ENCODE measurements around the gene DSCAM. TPM values are rescaled to one million over a fixed set of nuclear protein-coding genes. Genes with fewer than 3 reads are reported as not detected.

Gene DSCAM
- total RNA-seq, 1 experiment from 2014 or later: not detected

DNA sequence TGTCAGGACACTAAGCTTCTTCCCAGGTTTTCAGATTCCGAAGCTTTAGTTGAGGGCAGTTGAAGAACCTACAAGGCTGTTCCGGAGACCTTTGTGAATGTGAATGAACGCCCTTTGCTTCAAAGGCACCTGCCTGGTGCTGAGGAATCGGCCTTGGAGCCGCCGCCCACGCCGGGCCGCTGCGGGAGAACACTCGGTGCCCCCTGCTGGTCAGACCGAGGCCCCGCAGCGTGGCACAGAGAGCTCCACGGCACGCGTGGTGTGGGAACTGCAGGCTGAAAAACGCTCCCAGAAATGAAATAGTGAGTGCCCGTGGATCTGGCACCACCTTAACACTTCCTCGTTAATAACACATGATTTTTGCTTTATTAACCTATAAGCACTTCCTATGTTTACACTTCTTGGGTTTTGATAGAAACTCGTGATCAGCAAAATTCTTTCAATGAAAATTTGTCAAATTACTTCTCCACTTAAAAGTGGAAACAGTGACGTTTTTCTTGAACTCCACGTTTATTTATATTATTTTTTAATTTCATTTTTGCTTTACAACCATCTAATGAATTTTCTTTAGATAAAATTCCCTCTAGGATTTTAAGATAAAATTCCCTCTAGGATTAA, 460.6 kb downstream of the DSCAM start:
- intact Hi-C loops (cut with micrococcal nuclease): no loop called here
- Histone ChIP-seq H3K36me3 (ENCODE audit: control insufficient read depth in 1 of 2, insufficient read depth in 2 of 2, low read length in 2 of 2) (no peaks in the 10 kb centered on the region), H3K9me3 (ENCODE audit: control insufficient read depth in 1 of 2, insufficient read depth in 1 of 2, low read depth in 1 of 2, low read length in 2 of 2) (peaks cover 0 to 37% of the 10 kb centered on the region in 2 experiments; a peak in 2 of 4 replicates), H3K4me3 (replicated peaks in 1 of 2; ENCODE audit: low read depth in 1 of 2, low read length in 2 of 2) (no peak overlapping the region), H3K27ac (ENCODE audit: low read depth, low read length) (no peak overlapping the region), H4K20me1 (ENCODE audit: insufficient read depth) (no peaks in the 10 kb centered on the region), H3K4me2 (ENCODE audit: low read length) (no peak overlapping the region), H3K79me2 (ENCODE audit: insufficient read depth, low read length) (no peaks in the 10 kb centered on the region), H3K9me2 (ENCODE audit: insufficient read depth) (no peaks in the 10 kb centered on the region), H3K9ac (ENCODE audit: low read length) (no peak overlapping the region), H3K27me3 (ENCODE audit: insufficient read depth, low read length) (no peaks in the 10 kb centered on the region), H2AFZ (ENCODE audit: low read depth, low read length, poor library complexity, severe bottlenecking) (no peak overlapping the region), H3K4me1 (ENCODE audit: control insufficient read depth in 1 of 2, insufficient read depth in 2 of 2, low read length in 2 of 2) (no peaks in the 10 kb centered on the region)
- no TSS peak for BruUV-seq (replicated peaks)
- TF ChIP-seq, protein P1, sequence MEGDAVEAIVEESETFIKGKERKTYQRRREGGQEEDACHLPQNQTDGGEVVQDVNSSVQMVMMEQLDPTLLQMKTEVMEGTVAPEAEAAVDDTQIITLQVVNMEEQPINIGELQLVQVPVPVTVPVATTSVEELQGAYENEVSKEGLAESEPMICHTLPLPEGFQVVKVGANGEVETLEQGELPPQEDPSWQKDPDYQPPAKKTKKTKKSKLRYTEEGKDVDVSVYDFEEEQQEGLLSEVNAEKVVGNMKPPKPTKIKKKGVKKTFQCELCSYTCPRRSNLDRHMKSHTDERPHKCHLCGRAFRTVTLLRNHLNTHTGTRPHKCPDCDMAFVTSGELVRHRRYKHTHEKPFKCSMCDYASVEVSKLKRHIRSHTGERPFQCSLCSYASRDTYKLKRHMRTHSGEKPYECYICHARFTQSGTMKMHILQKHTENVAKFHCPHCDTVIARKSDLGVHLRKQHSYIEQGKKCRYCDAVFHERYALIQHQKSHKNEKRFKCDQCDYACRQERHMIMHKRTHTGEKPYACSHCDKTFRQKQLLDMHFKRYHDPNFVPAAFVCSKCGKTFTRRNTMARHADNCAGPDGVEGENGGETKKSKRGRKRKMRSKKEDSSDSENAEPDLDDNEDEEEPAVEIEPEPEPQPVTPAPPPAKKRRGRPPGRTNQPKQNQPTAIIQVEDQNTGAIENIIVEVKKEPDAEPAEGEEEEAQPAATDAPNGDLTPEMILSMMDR (IDR thresholded peaks at IDR 0.05 in 2 of 3, conservative IDR thresholded peaks at IDR 0.05 in 1 of 3; ENCODE audit: borderline replicate concordance in 1 of 3, insufficient read depth in 1 of 3, low read depth in 2 of 3, low read length in 2 of 3): peak in 2 of 3 experiments; percentile 41 to 50; a peak in 4 of 6 replicates
- no peak for TF ChIP-seq YY1 (IDR thresholded peaks at IDR 0.05; ENCODE audit: extremely low read depth, insufficient replicate concordance, low read depth, low read length)
- POLR2A ChIA-PET: no interaction called here
- CTCF ChIA-PET: no interaction called here
- DNase-seq (ENCODE audit: low read depth, low spot score) (no peak), ATAC-seq (no peak)
- RAD21 ChIA-PET (ENCODE audit: low non-redundant PET in 1 of 2, low total read pairs in 2 of 2, uncharacterized antibody in 2 of 2, unreplicated experiment in 2 of 2): no interaction called here

DNA sequence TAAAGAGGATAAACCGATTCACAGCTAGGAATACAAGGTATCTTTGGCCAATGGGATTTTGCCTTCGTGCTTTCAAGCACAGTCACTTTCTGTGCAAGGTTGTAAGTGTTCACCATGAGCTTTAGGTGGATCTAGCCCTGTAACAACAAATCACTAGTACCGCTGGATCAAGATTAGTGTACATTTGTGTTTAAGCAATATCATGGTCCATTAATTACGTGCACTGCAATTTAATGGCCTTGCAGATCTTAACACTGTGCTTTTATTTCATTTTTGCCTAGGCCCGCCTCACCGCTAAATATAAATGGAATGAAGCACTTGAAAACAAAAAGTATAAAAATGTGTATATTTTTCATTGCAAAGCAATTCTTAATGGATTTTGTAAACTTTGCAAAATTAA, 461.1 kb downstream of the DSCAM start:
- Histone ChIP-seq H3K9me3 (ENCODE audit: control insufficient read depth in 1 of 2, insufficient read depth in 1 of 2, low read depth in 1 of 2, low read length in 2 of 2) (peaks cover 0 to 33% of the 10 kb centered on the region in 2 experiments; a peak in 2 of 4 replicates), H3K27ac (ENCODE audit: low read depth, low read length) (no peak overlapping the region), H3K36me3 (ENCODE audit: control insufficient read depth in 1 of 2, insufficient read depth in 2 of 2, low read length in 2 of 2) (no peaks in the 10 kb centered on the region), H3K4me3 (replicated peaks in 1 of 2; ENCODE audit: low read depth in 1 of 2, low read length in 2 of 2) (no peak overlapping the region), H3K79me2 (ENCODE audit: insufficient read depth, low read length) (no peaks in the 10 kb centered on the region), H3K9ac (ENCODE audit: low read length) (no peak overlapping the region), H3K9me2 (ENCODE audit: insufficient read depth) (no peaks in the 10 kb centered on the region), H3K4me2 (ENCODE audit: low read length) (no peak overlapping the region), H2AFZ (ENCODE audit: low read depth, low read length, poor library complexity, severe bottlenecking) (no peak overlapping the region), H3K27me3 (ENCODE audit: insufficient read depth, low read length) (no peaks in the 10 kb centered on the region), H4K20me1 (ENCODE audit: insufficient read depth) (no peaks in the 10 kb centered on the region), H3K4me1 (ENCODE audit: control insufficient read depth in 1 of 2, insufficient read depth in 2 of 2, low read length in 2 of 2) (no peaks in the 10 kb centered on the region)
- BruUV-seq (replicated peaks): no TSS peak
- no peak for TF ChIP-seq ZNF274 (IDR thresholded peaks at IDR 0.05; ENCODE audit: low read depth, low read length)
- TF ChIP-seq ELF1 (IDR thresholded peaks at IDR 0.05; ENCODE audit: borderline replicate concordance, low read depth): no peak
- TF ChIP-seq SRF (IDR thresholded peaks at IDR 0.05; ENCODE audit: low read depth): no peak
- TF ChIP-seq, protein P2, sequence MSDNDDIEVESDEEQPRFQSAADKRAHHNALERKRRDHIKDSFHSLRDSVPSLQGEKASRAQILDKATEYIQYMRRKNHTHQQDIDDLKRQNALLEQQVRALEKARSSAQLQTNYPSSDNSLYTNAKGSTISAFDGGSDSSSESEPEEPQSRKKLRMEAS (IDR thresholded peaks at IDR 0.05): no peak
- TF ChIP-seq TCF7L2 (IDR thresholded peaks at IDR 0.05; ENCODE audit: borderline replicate concordance, extremely low read depth, insufficient read depth, insufficient read length): no peak
- no peak for TF ChIP-seq SIN3A (IDR thresholded peaks at IDR 0.05; ENCODE audit: low read depth)
- TF ChIP-seq SP1 (IDR thresholded peaks at IDR 0.05; ENCODE audit: low read depth): no peak
- TF ChIP-seq, protein P1 (IDR thresholded peaks at IDR 0.05 in 2 of 3, conservative IDR thresholded peaks at IDR 0.05 in 1 of 3; ENCODE audit: borderline replicate concordance in 1 of 3, insufficient read depth in 1 of 3, low read depth in 2 of 3, low read length in 2 of 3): no peak
- TF ChIP-seq, protein P3, sequence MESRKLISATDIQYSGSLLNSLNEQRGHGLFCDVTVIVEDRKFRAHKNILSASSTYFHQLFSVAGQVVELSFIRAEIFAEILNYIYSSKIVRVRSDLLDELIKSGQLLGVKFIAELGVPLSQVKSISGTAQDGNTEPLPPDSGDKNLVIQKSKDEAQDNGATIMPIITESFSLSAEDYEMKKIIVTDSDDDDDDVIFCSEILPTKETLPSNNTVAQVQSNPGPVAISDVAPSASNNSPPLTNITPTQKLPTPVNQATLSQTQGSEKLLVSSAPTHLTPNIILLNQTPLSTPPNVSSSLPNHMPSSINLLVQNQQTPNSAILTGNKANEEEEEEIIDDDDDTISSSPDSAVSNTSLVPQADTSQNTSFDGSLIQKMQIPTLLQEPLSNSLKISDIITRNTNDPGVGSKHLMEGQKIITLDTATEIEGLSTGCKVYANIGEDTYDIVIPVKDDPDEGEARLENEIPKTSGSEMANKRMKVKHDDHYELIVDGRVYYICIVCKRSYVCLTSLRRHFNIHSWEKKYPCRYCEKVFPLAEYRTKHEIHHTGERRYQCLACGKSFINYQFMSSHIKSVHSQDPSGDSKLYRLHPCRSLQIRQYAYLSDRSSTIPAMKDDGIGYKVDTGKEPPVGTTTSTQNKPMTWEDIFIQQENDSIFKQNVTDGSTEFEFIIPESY (IDR thresholded peaks at IDR 0.05; ENCODE audit: extremely low read depth, insufficient replicate concordance, low read length): no peak
- TF ChIP-seq, protein P4, sequence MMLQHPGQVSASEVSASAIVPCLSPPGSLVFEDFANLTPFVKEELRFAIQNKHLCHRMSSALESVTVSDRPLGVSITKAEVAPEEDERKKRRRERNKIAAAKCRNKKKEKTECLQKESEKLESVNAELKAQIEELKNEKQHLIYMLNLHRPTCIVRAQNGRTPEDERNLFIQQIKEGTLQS (IDR thresholded peaks at IDR 0.05): no peak
- intact Hi-C loops (cut with micrococcal nuclease): no loop called here
- ChIA-PET CTCF (no interaction called here), RAD21 (ENCODE audit: low non-redundant PET in 1 of 2, low total read pairs in 2 of 2, uncharacterized antibody in 2 of 2, unreplicated experiment in 2 of 2) (no interaction called here), POLR2A (no interaction called here)
- ATAC-seq: no peak
- DNase-seq (ENCODE audit: low read depth, low spot score): no peak

All from HCT116 (cell line).